HCT116 (cell line): ENCODE results near the gene DPP6. TPM values are rescaled to one million over a fixed set of nuclear protein-coding genes. Genes with fewer than 3 reads are reported as not detected.

Experiments used
- ATAC-seq: fragments of 200-7000 bp; cut with Tn5 transposase; 2 replicates; pipeline ENCODE4 v1.9.1; 2020; ENCODE audit warnings: mild to moderate bottlenecking, moderate library complexity
- BruUV-seq: library from RNA; stranded (reverse); fragments of 400-500 nt; replicated peaks from 2 replicates; lab custom pipeline; 2021; lab: Mats Ljungman, UMichigan
- CTCF ChIA-PET: fragments of 300-600 bp; sonication (Branson Sonifier 250); formaldehyde crosslinking; loops from one replicate; lab custom pipeline; 2021; ENCODE audit warnings: antibody characterized with exemption; lab: Charles Lee
- POLR2A ChIA-PET: fragments of 300-600, 350-600 bp; sonication (Branson Sonifier 250); formaldehyde crosslinking; loops from one replicate; lab custom pipeline; 2021; ENCODE audit warnings: antibody characterized with exemption; lab: Charles Lee
- RAD21 ChIA-PET, 2 experiments: fragments of 300-600 bp; sonication (Branson Sonifier 250); formaldehyde crosslinking; loops; one replicate each; lab custom pipeline; 2023; ENCODE audit warnings: low total read pairs in 2 of 2; ENCODE audit not compliant: uncharacterized antibody in 2 of 2, unreplicated experiment in 2 of 2, low non-redundant PET in 1 of 2; lab: Charles Lee
- DNase-seq: peaks from one replicate; pipeline ENCODE4 v3.0.0-alpha.2; 2010; ENCODE audit warnings: low read depth, low spot score
- H2AFZ ChIP-seq: fragments of 200-600 bp; shearing (Covaris generic), sonication (generic); 2 replicates; pipeline ENCODE4 v1.6.1; 2017; ENCODE audit warnings: low read depth, mixed run types, mixed read lengths, antibody characterized with exemption, low read length; ENCODE audit not compliant: poor library complexity, severe bottlenecking
- H3K27ac ChIP-seq: 2 replicates; pipeline ENCODE4 v1.5.1; 2012; ENCODE audit warnings: low read depth, low read length
- H3K27me3 ChIP-seq: fragments of 200-600 bp; sonication (generic); 2 replicates; pipeline ENCODE4 v1.6.1; 2016; ENCODE audit warnings: mixed run types, low read length, mixed read lengths; ENCODE audit not compliant: insufficient read depth
- H3K36me3 ChIP-seq, 2 experiments: fragments of 200-500 bp in 1 of 2; fragments of 200-600 bp in 1 of 2; sonication (Bioruptor generic) in 1 of 2; sonication (generic) in 1 of 2; 2 replicates each; pipeline versions ENCODE4 v1.5.1 to v1.6.1; 2014 to 2016; ENCODE audit warnings: low read length in 2 of 2, inconsistent platforms in 1 of 2, mixed read lengths in 1 of 2, mixed run types in 1 of 2; ENCODE audit not compliant: insufficient read depth in 2 of 2, control insufficient read depth in 1 of 2
- H3K4me1 ChIP-seq, 2 experiments: fragments of 200-600 bp in 1 of 2; sonication (generic) in 1 of 2; 2 replicates each; pipeline versions ENCODE4 v1.5.1 to v1.6.1; 2012 to 2017; ENCODE audit warnings: low read length in 2 of 2, inconsistent platforms in 1 of 2, mild to moderate bottlenecking in 1 of 2, mixed read lengths in 1 of 2, mixed run types in 1 of 2, moderate library complexity in 1 of 2; ENCODE audit not compliant: insufficient read depth in 2 of 2, control insufficient read depth in 1 of 2
- H3K4me2 ChIP-seq: fragments of 200-600 bp; sonication (generic); 2 replicates; pipeline ENCODE4 v1.6.1; 2017; ENCODE audit warnings: mixed run types, low read length, mixed read lengths
- H3K4me3 ChIP-seq, 2 experiments: fragments of 200-600 bp in 1 of 2; sonication (generic) in 1 of 2; replicated peaks in 1 of 2; 2 replicates each; pipeline ENCODE4 v1.5.1; 2011 to 2016; ENCODE audit warnings: low read length in 2 of 2, control low read depth in 1 of 2, low read depth in 1 of 2, mild to moderate bottlenecking in 1 of 2, mixed read lengths in 1 of 2, mixed run types in 1 of 2
- H3K79me2 ChIP-seq: fragments of 200-600 bp; sonication (generic); 2 replicates; pipeline ENCODE4 v1.6.1; 2017; ENCODE audit warnings: mild to moderate bottlenecking, mixed run types, low read length, moderate library complexity, mixed read lengths; ENCODE audit not compliant: insufficient read depth
- H3K9ac ChIP-seq: fragments of 200-600 bp; sonication (generic); 2 replicates; pipeline ENCODE4 v1.6.1; 2016; ENCODE audit warnings: low read length, mixed read lengths
- H3K9me2 ChIP-seq: fragments of 200-600 bp; sonication (generic), shearing (Covaris generic); 2 replicates; pipeline ENCODE4 v1.6.1; 2017; ENCODE audit warnings: mixed run types, mild to moderate bottlenecking, moderate library complexity; ENCODE audit not compliant: insufficient read depth
- H3K9me3 ChIP-seq, 2 experiments: fragments of 200-500 bp in 1 of 2; fragments of 200-600 bp in 1 of 2; sonication (Bioruptor generic) in 1 of 2; sonication (generic) in 1 of 2; 2 replicates each; pipeline ENCODE4 v1.6.1; 2014 to 2017; ENCODE audit warnings: low read length in 2 of 2, mixed read lengths in 2 of 2, inconsistent platforms in 1 of 2, low read depth in 1 of 2, mild to moderate bottlenecking in 1 of 2, mixed run types in 1 of 2, moderate library complexity in 1 of 2; ENCODE audit not compliant: control insufficient read depth in 1 of 2, insufficient read depth in 1 of 2
- H4K20me1 ChIP-seq: fragments of 200-600 bp; sonication (generic), shearing (Covaris generic); 2 replicates; pipeline ENCODE4 v1.6.1; 2017; ENCODE audit warnings: mixed run types, mild to moderate bottlenecking, moderate library complexity; ENCODE audit not compliant: insufficient read depth
- CBX3 ChIP-seq: IDR thresholded peaks from 2 replicates; pipeline ENCODE4 v1.6.1; 2012; ENCODE audit warnings: low read depth
- CEBPB ChIP-seq: IDR thresholded peaks from 2 replicates; pipeline ENCODE4 v1.6.1; 2012; ENCODE audit warnings: low read depth
- EGR1 ChIP-seq: IDR thresholded peaks from 2 replicates; pipeline ENCODE4 v1.6.1; 2012; ENCODE audit warnings: low read depth
- EZH2phosphoT487 ChIP-seq: fragments of 200-600 bp; IDR thresholded peaks from 2 replicates; pipeline ENCODE4 v1.6.1; 2018; ENCODE audit warnings: antibody characterized with exemption, borderline replicate concordance
- FOSL1 ChIP-seq: IDR thresholded peaks from 2 replicates; pipeline ENCODE4 v1.6.1; 2012; ENCODE audit warnings: low read depth
- JUND ChIP-seq: IDR thresholded peaks from 2 replicates; pipeline ENCODE4 v1.6.1; 2012
- POLR2AphosphoS5 ChIP-seq: IDR thresholded peaks from 2 replicates; pipeline ENCODE4 v1.6.1; 2011; ENCODE audit warnings: mild to moderate bottlenecking, low read depth, low read length, moderate library complexity
- SIN3A ChIP-seq: IDR thresholded peaks from 2 replicates; pipeline ENCODE4 v1.6.1; 2012; ENCODE audit warnings: low read depth
- SP1 ChIP-seq: IDR thresholded peaks from 2 replicates; pipeline ENCODE4 v1.6.1; 2012; ENCODE audit warnings: low read depth
- SRF ChIP-seq: IDR thresholded peaks from 2 replicates; pipeline ENCODE4 v1.6.1; 2012; ENCODE audit warnings: low read depth
- YY1 ChIP-seq: IDR thresholded peaks from 2 replicates; pipeline ENCODE4 v1.6.1; 2011; ENCODE audit warnings: low read length, low read depth, moderate library complexity, mild to moderate bottlenecking; ENCODE audit not compliant: insufficient replicate concordance; ENCODE audit errors: extremely low read depth
- ZFX ChIP-seq: fragments of 450-650 bp; IDR thresholded peaks from 2 replicates; pipeline ENCODE4 v1.6.1; 2017
- ZNF274 ChIP-seq: fragments of 200-500 bp; sonication (Bioruptor generic); IDR thresholded peaks from 2 replicates; pipeline ENCODE4 v1.6.1; 2014; ENCODE audit warnings: mild to moderate bottlenecking, low read depth, low read length, inconsistent platforms
- intact Hi-C: fragments of 100-400 bp; cut with micrococcal nuclease; formaldehyde crosslinking; loops from 2 replicates; pipeline ENCODE4 v1.10.0; 2022
- total RNA-seq: library from RNA; stranded (reverse); gene quantifications from one replicate; pipeline ENCODE4 v1.2.1, GENCODE V29; 2021; ENCODE audit not compliant: unreplicated experiment
- TF ChIP-seq, protein P1 (sequence below): IDR thresholded peaks from 2 replicates; pipeline ENCODE4 v1.6.1; 2012
- TF ChIP-seq, protein P2 (sequence below): IDR thresholded peaks from 2 replicates; pipeline ENCODE4 v1.6.1; 2012; ENCODE audit warnings: low read depth
- TF ChIP-seq, protein P3 (sequence below): IDR thresholded peaks from 2 replicates; pipeline ENCODE4 v1.6.1; 2012

Gene DPP6
- total RNA-seq, 1 experiment from 2014 or later: not detected

GRCh38 chr7:154872811-154873499, 820.8 kb downstream of the DPP6 start:
- ChIA-PET POLR2A (no interaction called here), RAD21 (no interaction called here), CTCF (no interaction called here)
- Histone ChIP-seq H4K20me1 (no peaks in the 10 kb centered on the region), H3K79me2 (no peaks in the 10 kb centered on the region), H3K4me1 (no peaks in the 10 kb centered on the region), H3K36me3 (no peaks in the 10 kb centered on the region), H3K4me2 (no peak overlapping the region), H3K9me3 (no peaks in the 10 kb centered on the region), H3K4me3 (no peak overlapping the region), H3K9ac (no peak overlapping the region), H3K27me3 (peaks cover 28% of the 10 kb centered on the region), H3K9me2 (no peaks in the 10 kb centered on the region), H3K27ac (no peak overlapping the region), H2AFZ (no peak overlapping the region)
- BruUV-seq: no TSS peak
- DNase-seq (no peak), ATAC-seq (no peak)
- TF ChIP-seq CEBPB: no peak
- TF ChIP-seq FOSL1: no peak
- no peak for TF ChIP-seq ZNF274
- no peak for TF ChIP-seq EGR1
- intact Hi-C loops: no loop called here

DNA sequence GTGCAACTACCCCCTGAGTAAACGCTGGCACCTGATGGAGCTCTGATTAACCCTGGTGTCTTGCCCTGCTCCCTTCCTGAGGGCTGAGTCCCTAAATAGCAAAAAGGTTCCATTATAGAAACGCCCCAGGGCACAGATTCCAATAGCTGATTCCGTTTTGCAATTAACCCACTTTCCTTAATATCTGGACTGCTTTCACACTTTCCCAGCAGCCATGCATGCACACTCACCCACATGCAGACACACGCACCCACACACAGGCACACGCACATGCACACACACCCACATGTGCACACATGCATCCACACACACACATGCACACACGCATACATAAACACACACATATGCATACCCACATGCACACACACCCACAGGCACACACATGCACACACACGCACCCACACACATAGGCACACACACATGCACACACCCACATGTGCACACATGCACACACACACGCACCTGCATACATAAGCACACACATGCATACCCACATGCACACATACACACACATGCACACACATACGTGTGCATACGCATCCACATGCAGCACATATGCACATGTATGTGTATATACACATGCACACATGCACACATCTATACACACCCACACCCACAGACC, 821.4 kb downstream of the DPP6 start:
- no peak for ATAC-seq

More for the DNA sequence above, 821.4 kb downstream of the DPP6 start:
- no peaks in the 10 kb centered on the region for H4K20me1 ChIP-seq
- no peaks in the 10 kb centered on the region for H3K9me3 ChIP-seq
- H3K9me2 ChIP-seq: no peaks in the 10 kb centered on the region
- H3K79me2 ChIP-seq: no peaks in the 10 kb centered on the region
- ChIA-PET CTCF (no interaction called here), RAD21 (no interaction called here), POLR2A (no interaction called here)
- intact Hi-C loops: no loop called here
- no peak overlapping the region for H3K9ac ChIP-seq
- BruUV-seq: no TSS peak
- no peak for DNase-seq
- TF ChIP-seq ZFX: no peak
- TF ChIP-seq, protein P1, sequence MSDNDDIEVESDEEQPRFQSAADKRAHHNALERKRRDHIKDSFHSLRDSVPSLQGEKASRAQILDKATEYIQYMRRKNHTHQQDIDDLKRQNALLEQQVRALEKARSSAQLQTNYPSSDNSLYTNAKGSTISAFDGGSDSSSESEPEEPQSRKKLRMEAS: no peak
- TF ChIP-seq YY1: no peak
- TF ChIP-seq, protein P2, sequence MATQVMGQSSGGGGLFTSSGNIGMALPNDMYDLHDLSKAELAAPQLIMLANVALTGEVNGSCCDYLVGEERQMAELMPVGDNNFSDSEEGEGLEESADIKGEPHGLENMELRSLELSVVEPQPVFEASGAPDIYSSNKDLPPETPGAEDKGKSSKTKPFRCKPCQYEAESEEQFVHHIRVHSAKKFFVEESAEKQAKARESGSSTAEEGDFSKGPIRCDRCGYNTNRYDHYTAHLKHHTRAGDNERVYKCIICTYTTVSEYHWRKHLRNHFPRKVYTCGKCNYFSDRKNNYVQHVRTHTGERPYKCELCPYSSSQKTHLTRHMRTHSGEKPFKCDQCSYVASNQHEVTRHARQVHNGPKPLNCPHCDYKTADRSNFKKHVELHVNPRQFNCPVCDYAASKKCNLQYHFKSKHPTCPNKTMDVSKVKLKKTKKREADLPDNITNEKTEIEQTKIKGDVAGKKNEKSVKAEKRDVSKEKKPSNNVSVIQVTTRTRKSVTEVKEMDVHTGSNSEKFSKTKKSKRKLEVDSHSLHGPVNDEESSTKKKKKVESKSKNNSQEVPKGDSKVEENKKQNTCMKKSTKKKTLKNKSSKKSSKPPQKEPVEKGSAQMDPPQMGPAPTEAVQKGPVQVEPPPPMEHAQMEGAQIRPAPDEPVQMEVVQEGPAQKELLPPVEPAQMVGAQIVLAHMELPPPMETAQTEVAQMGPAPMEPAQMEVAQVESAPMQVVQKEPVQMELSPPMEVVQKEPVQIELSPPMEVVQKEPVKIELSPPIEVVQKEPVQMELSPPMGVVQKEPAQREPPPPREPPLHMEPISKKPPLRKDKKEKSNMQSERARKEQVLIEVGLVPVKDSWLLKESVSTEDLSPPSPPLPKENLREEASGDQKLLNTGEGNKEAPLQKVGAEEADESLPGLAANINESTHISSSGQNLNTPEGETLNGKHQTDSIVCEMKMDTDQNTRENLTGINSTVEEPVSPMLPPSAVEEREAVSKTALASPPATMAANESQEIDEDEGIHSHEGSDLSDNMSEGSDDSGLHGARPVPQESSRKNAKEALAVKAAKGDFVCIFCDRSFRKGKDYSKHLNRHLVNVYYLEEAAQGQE: no peak
- no peak for TF ChIP-seq CBX3
- TF ChIP-seq POLR2AphosphoS5: no peak
- TF ChIP-seq EGR1: no peak
- no peak for TF ChIP-seq SIN3A
- TF ChIP-seq SP1: no peak
- no peak for TF ChIP-seq SRF
- TF ChIP-seq, protein P3, sequence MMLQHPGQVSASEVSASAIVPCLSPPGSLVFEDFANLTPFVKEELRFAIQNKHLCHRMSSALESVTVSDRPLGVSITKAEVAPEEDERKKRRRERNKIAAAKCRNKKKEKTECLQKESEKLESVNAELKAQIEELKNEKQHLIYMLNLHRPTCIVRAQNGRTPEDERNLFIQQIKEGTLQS: no peak
- TF ChIP-seq EZH2phosphoT487: no peak
- no peak for TF ChIP-seq FOSL1
- no peak for TF ChIP-seq JUND
- H3K27me3 ChIP-seq: peaks cover 21% of the 10 kb centered on the region
- H3K4me3 ChIP-seq: no peak overlapping the region
- no peak overlapping the region for H2AFZ ChIP-seq
- H3K4me1 ChIP-seq: no peaks in the 10 kb centered on the region
- H3K27ac ChIP-seq: no peak overlapping the region
- H3K36me3 ChIP-seq: no peaks in the 10 kb centered on the region
- no peak overlapping the region for H3K4me2 ChIP-seq
